Endothelial cell of umbilical vein (primary cell): Measurements from ENCODE around the gene OPA3. TPM values are rescaled to one million over a fixed set of nuclear protein-coding genes. Genes with fewer than 3 reads are reported as not detected.
A peak's percentile ranks its signal among the peaks of the same experiment; 100 is the strongest.

ENCODE experiments used
- BruUV-seq: library from RNA; stranded (reverse); fragments of 400-500 nt; replicated peaks from 2 replicates; lab custom pipeline; 2021; lab: Mats Ljungman, UMichigan
- CTCF ChIA-PET: fragments of 300-600, 350-600 bp; sonication (Branson Sonifier 250); formaldehyde crosslinking; loops from one replicate; lab custom pipeline; 2021; ENCODE audit warnings: antibody characterized with exemption, inconsistent platforms; lab: Charles Lee
- POLR2A ChIA-PET: fragments of 300-600, 350-600 bp; sonication (Branson Sonifier 250); formaldehyde crosslinking; loops from one replicate; lab custom pipeline; 2021; ENCODE audit warnings: antibody characterized with exemption, inconsistent platforms; lab: Charles Lee
- DNase-seq: peaks from one replicate; pipeline ENCODE4 v3.0.0-alpha.2; 2011; ENCODE audit warnings: low read depth, low spot score
- FAIRE-seq: peaks from 2 replicates; lab custom pipeline; 2011; peaks lifted over from hg19 to GRCh38; lab: Jason Lieb, UNC
- H2AFZ ChIP-seq: 2 replicates; pipeline ENCODE4 v1.6.0; 2012; ENCODE audit warnings: low read depth, low read length, control low read depth, inconsistent platforms
- H3K27ac ChIP-seq: 2 replicates; pipeline ENCODE4 v1.5.1; 2011; ENCODE audit warnings: low read depth, mild to moderate bottlenecking, control low read depth, low read length, moderate library complexity; ENCODE audit not compliant: insufficient read depth
- H3K27me3 ChIP-seq, 2 experiments: 2 replicates each; pipeline versions ENCODE4 v1.6.0 to v1.6.1; 2011; ENCODE audit warnings: low read length in 2 of 2, mixed read lengths in 1 of 2; ENCODE audit not compliant: control insufficient read depth in 2 of 2, insufficient read depth in 2 of 2
- H3K36me3 ChIP-seq, 2 experiments: 2 replicates in 1 of 2; 3 replicates in 1 of 2; pipeline ENCODE4 v1.5.1; 2011; ENCODE audit warnings: low read length in 2 of 2, mild to moderate bottlenecking in 1 of 2, moderate library complexity in 1 of 2; ENCODE audit not compliant: control insufficient read depth in 2 of 2, insufficient read depth in 2 of 2; ENCODE audit errors: extremely low read depth in 1 of 2
- H3K4me1 ChIP-seq: 3 replicates; pipeline ENCODE4 v1.5.1; 2011; ENCODE audit warnings: mild to moderate bottlenecking, low read length; ENCODE audit not compliant: control insufficient read depth, insufficient read depth; ENCODE audit errors: extremely low read depth
- H3K4me2 ChIP-seq: 2 replicates; pipeline ENCODE4 v1.6.1; 2011; ENCODE audit warnings: low read length, control low read depth, mixed read lengths; ENCODE audit not compliant: insufficient read depth
- H3K4me3 ChIP-seq, 3 experiments: fragments of 200-600 bp in 1 of 3; sonication (generic), shearing (Covaris generic) in 1 of 3; replicated peaks in 1 of 3; 2 replicates each; pipeline ENCODE4 v1.5.1; 2011 to 2016; ENCODE audit warnings: control low read depth in 3 of 3, low read length in 3 of 3, mild to moderate bottlenecking in 2 of 3, inconsistent platforms in 1 of 3, low read depth in 1 of 3, moderate library complexity in 1 of 3; ENCODE audit not compliant: insufficient read depth in 1 of 3
- H3K79me2 ChIP-seq: 2 replicates; pipeline ENCODE4 v1.6.0; 2012; ENCODE audit warnings: low read length, inconsistent platforms; ENCODE audit not compliant: control insufficient read depth, insufficient read depth
- H3K9ac ChIP-seq: replicated peaks from 2 replicates; pipeline ENCODE3; 2011; ENCODE audit warnings: low read length, control low read depth; ENCODE audit not compliant: insufficient read depth; ENCODE audit errors: extremely low read depth
- H3K9me1 ChIP-seq: replicated peaks from 3 replicates; pipeline ENCODE4 v1.6.0; 2011; ENCODE audit warnings: mild to moderate bottlenecking, low read length; ENCODE audit not compliant: control insufficient read depth, insufficient read depth; ENCODE audit errors: extremely low read depth
- H3K9me3 ChIP-seq: replicated peaks from 2 replicates; pipeline ENCODE4 v1.5.1; 2012; ENCODE audit warnings: low read length, inconsistent platforms; ENCODE audit not compliant: control insufficient read depth, insufficient read depth
- H4K20me1 ChIP-seq: replicated peaks from 2 replicates; pipeline ENCODE3; 2011; ENCODE audit warnings: mild to moderate bottlenecking, low read length; ENCODE audit not compliant: control insufficient read depth, insufficient read depth; ENCODE audit errors: extremely low read depth
- EZH2 ChIP-seq: IDR thresholded peaks from 2 replicates; pipeline ENCODE4 v1.6.1; 2012; ENCODE audit warnings: borderline replicate concordance, low read depth, mild to moderate bottlenecking, moderate library complexity, low read length, inconsistent platforms; ENCODE audit not compliant: severe bottlenecking
- FOS ChIP-seq: IDR thresholded peaks from 2 replicates; pipeline ENCODE4 v1.6.1; 2011; ENCODE audit warnings: mild to moderate bottlenecking, low read length, moderate library complexity, borderline replicate concordance; ENCODE audit not compliant: insufficient read depth
- GATA2 ChIP-seq: IDR thresholded peaks from 2 replicates; pipeline ENCODE4 v1.7.0; 2011; ENCODE audit warnings: low read depth, mild to moderate bottlenecking, moderate library complexity, mixed read lengths, low read length; ENCODE audit not compliant: insufficient read length, insufficient read depth
- JUN ChIP-seq: IDR thresholded peaks from 2 replicates; pipeline ENCODE4 v1.6.1; 2011; ENCODE audit warnings: borderline replicate concordance, low read depth; ENCODE audit not compliant: insufficient read length, insufficient read depth
- MYC ChIP-seq: IDR thresholded peaks from one replicate; pipeline ENCODE4 v1.6.1; 2011; ENCODE audit warnings: mild to moderate bottlenecking, low read depth, low read length
- POLR2A ChIP-seq: IDR thresholded peaks from 2 replicates; pipeline ENCODE4 v1.6.1; 2012; ENCODE audit warnings: low read depth, mild to moderate bottlenecking, control low read depth, low read length
- POLR2AphosphoS5 ChIP-seq: IDR thresholded peaks from 2 replicates; pipeline ENCODE4 v1.6.1; 2012; ENCODE audit warnings: low read depth, mild to moderate bottlenecking, control low read depth, low read length, moderate library complexity; ENCODE audit not compliant: insufficient read depth
- dilution Hi-C: fragments of 300-500 bp; cut with MboI; formaldehyde crosslinking; loops from one replicate; pipeline ENCODE4 v1.15.0; 2019; ENCODE audit warnings: low sequenced_read_pairs; ENCODE audit not compliant: extremely low pct_ligation_motif_present
- intact Hi-C: fragments of 100-400 bp; cut with micrococcal nuclease; formaldehyde crosslinking; loops from one replicate; pipeline ENCODE4 v1.10.0; 2022
- polyA plus RNA-seq, 4 experiments: library from polyadenylated mRNA; depleted of rRNA in 3 of 4; stranded (reverse) in 3 of 4; unstranded in 1 of 4; fragments of >200 nt; gene quantifications; 2 replicates each; pipeline versions ENCODE4 v1.2.1 to v1.2.3, GENCODE V29; 2011 to 2012; ENCODE audit warnings: missing spikeins in 1 of 4
- total RNA-seq: library from RNA; stranded (reverse); gene quantifications from 2 replicates; pipeline ENCODE4 v1.2.3, GENCODE V29; 2021
- TF ChIP-seq, protein P1 (sequence below): IDR thresholded peaks from 2 replicates; pipeline ENCODE4 v1.6.1; 2011; ENCODE audit not compliant: insufficient read depth, insufficient read length
- TF ChIP-seq, protein P2 (sequence below), 2 donors: IDR thresholded peaks; 1 replicate in 1 of 2; 2 replicates in 1 of 2; pipeline ENCODE4 v1.5.1; 2011; ENCODE audit warnings: low read length in 2 of 2, mild to moderate bottlenecking in 2 of 2, moderate library complexity in 2 of 2, control low read depth in 1 of 2, inconsistent platforms in 1 of 2, low read depth in 1 of 2; ENCODE audit not compliant: insufficient read depth in 1 of 2; ENCODE audit errors: extremely low read depth in 1 of 2

The OPA3 gene
- total and polyA plus RNA-seq, 2 donors (not counting 3 experiments of a cell fraction or from before 2014, with no cell fraction given), result 15.4 to 16.0 TPM

DNA sequence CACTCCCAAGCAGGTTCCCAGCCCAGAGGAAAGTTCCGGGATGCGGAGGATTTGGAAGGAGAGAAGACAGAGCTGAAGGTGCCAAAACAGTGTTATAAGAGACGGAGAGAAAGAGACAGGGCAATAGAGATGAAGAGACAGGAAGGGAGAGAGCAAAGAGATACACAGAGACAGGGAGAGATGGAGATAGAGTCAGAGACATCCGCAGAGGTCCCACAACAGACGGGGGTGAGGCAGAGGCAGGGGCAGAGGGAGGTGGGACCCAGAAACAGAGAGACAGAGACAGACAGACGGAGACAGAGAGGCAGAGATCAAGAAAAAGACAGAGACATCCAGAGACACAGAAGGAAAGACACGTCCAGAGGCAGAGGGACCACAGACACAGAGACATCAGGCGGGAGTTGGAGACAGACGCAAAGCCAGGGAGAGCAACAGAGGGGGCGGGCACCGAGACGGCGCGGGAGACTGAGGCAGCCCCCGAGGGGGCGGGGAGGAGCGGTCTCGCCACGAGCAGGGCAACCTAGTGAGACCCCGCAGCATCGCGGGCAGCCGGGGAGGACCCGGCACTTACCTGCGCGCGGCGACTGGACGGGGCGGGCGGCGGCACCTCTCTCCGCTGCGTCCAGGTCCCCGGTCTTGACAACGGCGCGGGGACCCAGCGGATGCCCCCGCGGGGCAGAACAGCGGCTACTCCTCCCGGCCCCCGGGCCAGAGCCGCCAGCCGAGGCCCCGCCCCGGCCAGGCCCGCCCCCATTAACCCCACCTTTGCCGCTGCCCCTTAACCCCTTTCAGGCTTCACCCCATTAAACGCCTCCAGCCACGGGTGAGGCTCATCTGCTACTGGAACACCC is 17.1 kb upstream of the OPA3 start, which contains the start of gene GPR4:
TSS of gene GPR4 (minus strand) at position 689 of the 851 bp plus-strand sequence. CDS start 10,346 bp downstream, outside the sequence.
- Histone ChIP-seq H3K4me1 (peaks cover 52% of the 10 kb centered on the region), H3K9me1 (no peaks in the 10 kb centered on the region), H4K20me1 (no peaks in the 10 kb centered on the region), H3K79me2 (peaks cover 37% of the 10 kb centered on the region), H3K4me3 (peak within 1 kb of the TSS; percentile 53 to 84 (median 80)), H3K27me3 (no peaks in the 10 kb centered on the region), H3K4me2 (peak within 1 kb of the TSS; percentile 90), H3K9me3 (no peaks in the 10 kb centered on the region), H3K27ac (peak within 1 kb of the TSS; percentile 9), H3K9ac (peak within 1 kb of the TSS; percentile 66), H3K36me3 (no peaks in the 10 kb centered on the region), H2AFZ (peak within 1 kb of the TSS; percentile 76)
- dilution Hi-C loops, result no loop called here
- BruUV-seq, result no TSS peak
- no peak for DNase-seq
- intact Hi-C loops, result loop anchor here (1.0 kb wide), 1 partner anchor 9 kb away; no protein-coding TSS in a partner anchor
- POLR2A ChIA-PET, result no interaction called here
- no peak for FAIRE-seq
- CTCF ChIA-PET, result interaction anchor here (1.0 to 6.6 kb wide), 5 partner anchors 14 to 123 kb away, joined by 3 to 81 read pairs (median 4); no protein-coding TSS in a partner anchor
- TF ChIP-seq POLR2A (peak; percentile 59), FOS (peak; percentile 2), POLR2AphosphoS5 (peak; percentile 59)
- TF ChIP-seq, protein P1, sequence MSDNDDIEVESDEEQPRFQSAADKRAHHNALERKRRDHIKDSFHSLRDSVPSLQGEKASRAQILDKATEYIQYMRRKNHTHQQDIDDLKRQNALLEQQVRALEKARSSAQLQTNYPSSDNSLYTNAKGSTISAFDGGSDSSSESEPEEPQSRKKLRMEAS, result no peak

DNA sequence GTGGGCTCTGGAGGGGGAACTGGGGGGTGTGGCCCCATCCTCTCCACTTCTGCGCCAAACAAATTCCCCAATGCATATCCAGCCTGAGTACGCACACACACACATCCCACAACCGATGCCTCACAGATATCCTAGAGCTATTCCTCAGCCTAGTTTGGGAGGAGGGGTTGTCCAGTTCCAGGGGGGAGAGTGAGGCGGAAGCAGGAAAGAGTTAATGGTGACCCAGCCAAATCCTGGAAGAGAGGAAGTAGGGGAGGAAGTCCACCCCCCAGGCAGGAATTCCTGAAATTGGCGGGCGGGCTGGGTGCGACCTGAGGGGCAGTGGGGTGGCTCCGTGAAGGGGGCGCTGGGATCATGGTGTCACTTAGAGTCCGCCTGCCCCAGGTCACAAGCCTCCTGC is 16.5 kb upstream of the OPA3 start:
- H3K9me1 ChIP-seq, result no peaks in the 10 kb centered on the region
- DNase-seq, result peak; percentile 18
- no TSS peak for BruUV-seq
- intact Hi-C loops (loop anchor here (1.0 kb wide), 1 partner anchor 9 kb away; no protein-coding TSS in a partner anchor), dilution Hi-C loops (no loop called here)
- H3K4me3 ChIP-seq, result peak overlapping the region; percentile 53 to 84 (median 80)
- H3K27me3 ChIP-seq, result no peaks in the 10 kb centered on the region
- ChIA-PET CTCF (interaction anchor here (0.8 to 2.1 kb wide), 5 partner anchors 15 to 122 kb away, joined by 3 to 23 read pairs (median 4); partner anchors contain the start of gene QPCTL), POLR2A (no interaction called here)
- H3K36me3 ChIP-seq, result no peaks in the 10 kb centered on the region
- H3K27ac ChIP-seq, result peak overlapping the region; percentile 9
- H3K9me3 ChIP-seq, result no peaks in the 10 kb centered on the region
- H3K9ac ChIP-seq, result peak overlapping the region; percentile 66
- H3K79me2 ChIP-seq, result peaks cover 40% of the 10 kb centered on the region
- FAIRE-seq, result peak; percentile 85
- H3K4me1 ChIP-seq, result peaks cover 55% of the 10 kb centered on the region
- peak overlapping the region; percentile 76 for H2AFZ ChIP-seq
- TF ChIP-seq FOS, result peak; percentile 19
- peak; percentile 24 for TF ChIP-seq GATA2
- TF ChIP-seq, protein P1, result no peak
- no peak for TF ChIP-seq MYC
- no peak for TF ChIP-seq JUN
- peak; percentile 46 for TF ChIP-seq POLR2AphosphoS5
- TF ChIP-seq EZH2, result no peak
- TF ChIP-seq POLR2A, result no peak
- TF ChIP-seq, protein P2, sequence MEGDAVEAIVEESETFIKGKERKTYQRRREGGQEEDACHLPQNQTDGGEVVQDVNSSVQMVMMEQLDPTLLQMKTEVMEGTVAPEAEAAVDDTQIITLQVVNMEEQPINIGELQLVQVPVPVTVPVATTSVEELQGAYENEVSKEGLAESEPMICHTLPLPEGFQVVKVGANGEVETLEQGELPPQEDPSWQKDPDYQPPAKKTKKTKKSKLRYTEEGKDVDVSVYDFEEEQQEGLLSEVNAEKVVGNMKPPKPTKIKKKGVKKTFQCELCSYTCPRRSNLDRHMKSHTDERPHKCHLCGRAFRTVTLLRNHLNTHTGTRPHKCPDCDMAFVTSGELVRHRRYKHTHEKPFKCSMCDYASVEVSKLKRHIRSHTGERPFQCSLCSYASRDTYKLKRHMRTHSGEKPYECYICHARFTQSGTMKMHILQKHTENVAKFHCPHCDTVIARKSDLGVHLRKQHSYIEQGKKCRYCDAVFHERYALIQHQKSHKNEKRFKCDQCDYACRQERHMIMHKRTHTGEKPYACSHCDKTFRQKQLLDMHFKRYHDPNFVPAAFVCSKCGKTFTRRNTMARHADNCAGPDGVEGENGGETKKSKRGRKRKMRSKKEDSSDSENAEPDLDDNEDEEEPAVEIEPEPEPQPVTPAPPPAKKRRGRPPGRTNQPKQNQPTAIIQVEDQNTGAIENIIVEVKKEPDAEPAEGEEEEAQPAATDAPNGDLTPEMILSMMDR (IDR thresholded peaks at IDR 0.05; ENCODE audit: extremely low read depth in 1 of 2, insufficient read depth in 1 of 2, low read depth in 1 of 2, low read length in 2 of 2), result no peak
- peak overlapping the region; percentile 90 for H3K4me2 ChIP-seq
- H4K20me1 ChIP-seq, result no peaks in the 10 kb centered on the region
